ENCODE results near the gene KCTD10.
"Not testable (repeated sequence)": the region's sequence is repeated elsewhere in the genome, so short reads cannot be mapped to it uniquely, and the experiment has no call there.

Gene KCTD10

GRCh38 chr12:109446869-109447268 is 30.2 kb downstream of the KCTD10 start:
- DNase-seq = no peak

- DNase-seq = no peak
These were observed 31.9 kb downstream of the KCTD10 start for GRCh38 chr12:109445191-109445609.

- DNase-seq = no peak
These were observed 32.8 kb downstream of the KCTD10 start for GRCh38 chr12:109444259-109444658.

GRCh38 chr12:109443794-109444193 is 33.3 kb downstream of the KCTD10 start:
- DNase-seq = no peak

- DNase-seq = no peak
These were observed 36.1 kb downstream of the KCTD10 start for GRCh38 chr12:109440851-109441490.

- DNase-seq = not testable (repeated sequence)
These were observed 37.1 kb downstream of the KCTD10 start for GRCh38 chr12:109439951-109440350.

- no peak for DNase-seq
These were observed 37.9 kb downstream of the KCTD10 start for GRCh38 chr12:109439181-109439580.

GRCh38 chr12:109436188-109436560 is 40.9 kb downstream of the KCTD10 start:
- DNase-seq = no peak

- DNase-seq = no peak
These were observed 41.5 kb downstream of the KCTD10 start for GRCh38 chr12:109435428-109436187.

- no peak for DNase-seq
These were observed 42.5 kb downstream of the KCTD10 start for GRCh38 chr12:109434582-109434981.

GRCh38 chr12:109433618-109434017 is 43.5 kb downstream of the KCTD10 start:
- no peak for DNase-seq

- DNase-seq = peak; percentile 72
These were observed 44.2 kb downstream of the KCTD10 start for GRCh38 chr12:109432842-109433304.

GRCh38 chr12:109432431-109432830 is 44.7 kb downstream of the KCTD10 start:
- DNase-seq = no peak

GRCh38 chr12:109430244-109430643 is 46.9 kb downstream of the KCTD10 start:
- DNase-seq = no peak

- DNase-seq = not testable (repeated sequence)
These were observed 48.3 kb downstream of the KCTD10 start for GRCh38 chr12:109428804-109429203.

GRCh38 chr12:109428037-109428629 is 49.0 kb downstream of the KCTD10 start:
- DNase-seq = peak; percentile 55

- no peak for DNase-seq
These were observed 53.7 kb downstream of the KCTD10 start for GRCh38 chr12:109423392-109423791.

GRCh38 chr12:109422251-109422650 is 54.8 kb downstream of the KCTD10 start:
- DNase-seq = no peak

GRCh38 chr12:109421355-109422087 is 55.6 kb downstream of the KCTD10 start:
- DNase-seq = no peak

GRCh38 chr12:109418848-109419480 is 58.1 kb downstream of the KCTD10 start:
- DNase-seq = no peak

GRCh38 chr12:109406147-109406546 is 71.0 kb downstream of the KCTD10 start:
- DNase-seq = not testable (repeated sequence)

GRCh38 chr12:109404841-109405240 is 72.3 kb downstream of the KCTD10 start:
- DNase-seq = not testable (repeated sequence)
